ENCODE measurements around the gene ALDOC.

- TF ChIP-seq, protein P1, sequence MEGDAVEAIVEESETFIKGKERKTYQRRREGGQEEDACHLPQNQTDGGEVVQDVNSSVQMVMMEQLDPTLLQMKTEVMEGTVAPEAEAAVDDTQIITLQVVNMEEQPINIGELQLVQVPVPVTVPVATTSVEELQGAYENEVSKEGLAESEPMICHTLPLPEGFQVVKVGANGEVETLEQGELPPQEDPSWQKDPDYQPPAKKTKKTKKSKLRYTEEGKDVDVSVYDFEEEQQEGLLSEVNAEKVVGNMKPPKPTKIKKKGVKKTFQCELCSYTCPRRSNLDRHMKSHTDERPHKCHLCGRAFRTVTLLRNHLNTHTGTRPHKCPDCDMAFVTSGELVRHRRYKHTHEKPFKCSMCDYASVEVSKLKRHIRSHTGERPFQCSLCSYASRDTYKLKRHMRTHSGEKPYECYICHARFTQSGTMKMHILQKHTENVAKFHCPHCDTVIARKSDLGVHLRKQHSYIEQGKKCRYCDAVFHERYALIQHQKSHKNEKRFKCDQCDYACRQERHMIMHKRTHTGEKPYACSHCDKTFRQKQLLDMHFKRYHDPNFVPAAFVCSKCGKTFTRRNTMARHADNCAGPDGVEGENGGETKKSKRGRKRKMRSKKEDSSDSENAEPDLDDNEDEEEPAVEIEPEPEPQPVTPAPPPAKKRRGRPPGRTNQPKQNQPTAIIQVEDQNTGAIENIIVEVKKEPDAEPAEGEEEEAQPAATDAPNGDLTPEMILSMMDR (IDR thresholded peaks at IDR 0.05): no peak
- TF ChIP-seq EZH2 (IDR thresholded peaks at IDR 0.05): no peak
These were observed 2.7 kb downstream of the ALDOC start for GRCh38 chr17:28573966-28574480.
